HL-60 (cell line): ENCODE measurements around the gene CRLF3.
"Not testable (repeated sequence)": the region's sequence is repeated elsewhere in the genome, so short reads cannot be mapped to it uniquely, and the experiment has no call there.

Experiments
- DNase-seq, 2 experiments: peaks; one replicate each; pipeline ENCODE4 v3.0.0-alpha.2; 2010 to 2020; ENCODE audit warnings: low read depth in 1 of 2, low spot score in 1 of 2
- H3K27ac ChIP-seq: fragments of 250-450 bp; sonication (Bioruptor Pico); replicated peaks from 2 replicates; pipeline ENCODE4 v1.5.1; 2020; ENCODE audit warnings: mild to moderate bottlenecking, moderate library complexity
- H3K27me3 ChIP-seq: fragments of 250-450 bp; sonication (Bioruptor Pico); 2 replicates; pipeline ENCODE4 v1.5.1; 2021; ENCODE audit warnings: mild to moderate bottlenecking, moderate library complexity; ENCODE audit not compliant: insufficient read depth, poor library complexity, severe bottlenecking
- H3K4me3 ChIP-seq: replicated peaks from 2 replicates; pipeline ENCODE4 v1.5.1; 2011; ENCODE audit warnings: mild to moderate bottlenecking, control low read depth, low read length; ENCODE audit not compliant: insufficient read depth
- GABPA ChIP-seq: IDR thresholded peaks from 2 replicates; pipeline ENCODE4 v1.6.1; 2012; ENCODE audit warnings: low read depth
- POLR2AphosphoS5 ChIP-seq: IDR thresholded peaks from 2 replicates; pipeline ENCODE4 v1.6.1; 2012; ENCODE audit warnings: low read depth
- SPI1 ChIP-seq: IDR thresholded peaks from 2 replicates; pipeline ENCODE4 v1.6.1; 2012; ENCODE audit warnings: low read depth, mild to moderate bottlenecking, borderline replicate concordance
- TF ChIP-seq, protein P1 (sequence below): IDR thresholded peaks from 2 replicates; pipeline ENCODE4 v1.6.1; 2012; ENCODE audit warnings: low read depth; ENCODE audit not compliant: insufficient replicate concordance
- TF ChIP-seq, protein P2 (sequence below): IDR thresholded peaks from one replicate; pipeline ENCODE4 v1.5.1; 2011; ENCODE audit warnings: low read length, control low read depth, inconsistent platforms; ENCODE audit not compliant: insufficient read depth

CRLF3 gene

GRCh38 chr17:30782206-30782605 lies 42.3 kb downstream of the CRLF3 start:
- TF ChIP-seq GABPA: no peak
- TF ChIP-seq, protein P1, sequence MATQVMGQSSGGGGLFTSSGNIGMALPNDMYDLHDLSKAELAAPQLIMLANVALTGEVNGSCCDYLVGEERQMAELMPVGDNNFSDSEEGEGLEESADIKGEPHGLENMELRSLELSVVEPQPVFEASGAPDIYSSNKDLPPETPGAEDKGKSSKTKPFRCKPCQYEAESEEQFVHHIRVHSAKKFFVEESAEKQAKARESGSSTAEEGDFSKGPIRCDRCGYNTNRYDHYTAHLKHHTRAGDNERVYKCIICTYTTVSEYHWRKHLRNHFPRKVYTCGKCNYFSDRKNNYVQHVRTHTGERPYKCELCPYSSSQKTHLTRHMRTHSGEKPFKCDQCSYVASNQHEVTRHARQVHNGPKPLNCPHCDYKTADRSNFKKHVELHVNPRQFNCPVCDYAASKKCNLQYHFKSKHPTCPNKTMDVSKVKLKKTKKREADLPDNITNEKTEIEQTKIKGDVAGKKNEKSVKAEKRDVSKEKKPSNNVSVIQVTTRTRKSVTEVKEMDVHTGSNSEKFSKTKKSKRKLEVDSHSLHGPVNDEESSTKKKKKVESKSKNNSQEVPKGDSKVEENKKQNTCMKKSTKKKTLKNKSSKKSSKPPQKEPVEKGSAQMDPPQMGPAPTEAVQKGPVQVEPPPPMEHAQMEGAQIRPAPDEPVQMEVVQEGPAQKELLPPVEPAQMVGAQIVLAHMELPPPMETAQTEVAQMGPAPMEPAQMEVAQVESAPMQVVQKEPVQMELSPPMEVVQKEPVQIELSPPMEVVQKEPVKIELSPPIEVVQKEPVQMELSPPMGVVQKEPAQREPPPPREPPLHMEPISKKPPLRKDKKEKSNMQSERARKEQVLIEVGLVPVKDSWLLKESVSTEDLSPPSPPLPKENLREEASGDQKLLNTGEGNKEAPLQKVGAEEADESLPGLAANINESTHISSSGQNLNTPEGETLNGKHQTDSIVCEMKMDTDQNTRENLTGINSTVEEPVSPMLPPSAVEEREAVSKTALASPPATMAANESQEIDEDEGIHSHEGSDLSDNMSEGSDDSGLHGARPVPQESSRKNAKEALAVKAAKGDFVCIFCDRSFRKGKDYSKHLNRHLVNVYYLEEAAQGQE: no peak
- TF ChIP-seq SPI1: no peak
- TF ChIP-seq POLR2AphosphoS5: no peak
- TF ChIP-seq, protein P2, sequence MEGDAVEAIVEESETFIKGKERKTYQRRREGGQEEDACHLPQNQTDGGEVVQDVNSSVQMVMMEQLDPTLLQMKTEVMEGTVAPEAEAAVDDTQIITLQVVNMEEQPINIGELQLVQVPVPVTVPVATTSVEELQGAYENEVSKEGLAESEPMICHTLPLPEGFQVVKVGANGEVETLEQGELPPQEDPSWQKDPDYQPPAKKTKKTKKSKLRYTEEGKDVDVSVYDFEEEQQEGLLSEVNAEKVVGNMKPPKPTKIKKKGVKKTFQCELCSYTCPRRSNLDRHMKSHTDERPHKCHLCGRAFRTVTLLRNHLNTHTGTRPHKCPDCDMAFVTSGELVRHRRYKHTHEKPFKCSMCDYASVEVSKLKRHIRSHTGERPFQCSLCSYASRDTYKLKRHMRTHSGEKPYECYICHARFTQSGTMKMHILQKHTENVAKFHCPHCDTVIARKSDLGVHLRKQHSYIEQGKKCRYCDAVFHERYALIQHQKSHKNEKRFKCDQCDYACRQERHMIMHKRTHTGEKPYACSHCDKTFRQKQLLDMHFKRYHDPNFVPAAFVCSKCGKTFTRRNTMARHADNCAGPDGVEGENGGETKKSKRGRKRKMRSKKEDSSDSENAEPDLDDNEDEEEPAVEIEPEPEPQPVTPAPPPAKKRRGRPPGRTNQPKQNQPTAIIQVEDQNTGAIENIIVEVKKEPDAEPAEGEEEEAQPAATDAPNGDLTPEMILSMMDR: no peak
- DNase-seq: no peak
- Histone ChIP-seq H3K27me3 (no peaks in the 10 kb centered on the region), H3K4me3 (no peak overlapping the region), H3K27ac (no peak overlapping the region)

GRCh38 chr17:30780343-30780742 lies 44.1 kb downstream of the CRLF3 start:
- no peak for TF ChIP-seq POLR2AphosphoS5
- TF ChIP-seq, protein P2: no peak
- no peak for TF ChIP-seq GABPA
- TF ChIP-seq SPI1: no peak
- TF ChIP-seq, protein P1: no peak
- H3K27me3 ChIP-seq: no peaks in the 10 kb centered on the region
- no peak overlapping the region for H3K27ac ChIP-seq
- H3K4me3 ChIP-seq: no peak overlapping the region
- no peak for DNase-seq

DNA sequence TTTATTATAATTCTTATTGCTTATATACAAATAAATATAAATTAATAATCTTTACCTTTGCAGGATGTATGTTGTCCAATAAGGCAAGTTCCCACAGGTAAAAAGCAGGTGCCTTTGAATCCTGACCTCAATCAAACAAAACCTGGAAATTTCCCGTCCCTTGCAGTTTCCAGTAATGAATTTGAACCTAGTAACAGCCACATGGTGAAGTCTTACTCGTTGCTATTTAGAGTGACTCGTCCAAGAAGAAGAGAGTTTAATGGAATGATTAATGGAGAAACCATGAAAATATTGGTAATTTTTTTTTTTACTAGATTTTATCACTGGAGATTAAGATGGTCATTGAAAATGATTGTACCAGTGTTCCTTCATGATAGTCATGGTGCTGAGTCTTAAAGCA lies 55.7 kb downstream of the CRLF3 start:
- H3K27ac ChIP-seq, H3K27me3 ChIP-seq, DNase-seq, H3K4me3 ChIP-seq: not testable (repeated sequence)

DNA sequence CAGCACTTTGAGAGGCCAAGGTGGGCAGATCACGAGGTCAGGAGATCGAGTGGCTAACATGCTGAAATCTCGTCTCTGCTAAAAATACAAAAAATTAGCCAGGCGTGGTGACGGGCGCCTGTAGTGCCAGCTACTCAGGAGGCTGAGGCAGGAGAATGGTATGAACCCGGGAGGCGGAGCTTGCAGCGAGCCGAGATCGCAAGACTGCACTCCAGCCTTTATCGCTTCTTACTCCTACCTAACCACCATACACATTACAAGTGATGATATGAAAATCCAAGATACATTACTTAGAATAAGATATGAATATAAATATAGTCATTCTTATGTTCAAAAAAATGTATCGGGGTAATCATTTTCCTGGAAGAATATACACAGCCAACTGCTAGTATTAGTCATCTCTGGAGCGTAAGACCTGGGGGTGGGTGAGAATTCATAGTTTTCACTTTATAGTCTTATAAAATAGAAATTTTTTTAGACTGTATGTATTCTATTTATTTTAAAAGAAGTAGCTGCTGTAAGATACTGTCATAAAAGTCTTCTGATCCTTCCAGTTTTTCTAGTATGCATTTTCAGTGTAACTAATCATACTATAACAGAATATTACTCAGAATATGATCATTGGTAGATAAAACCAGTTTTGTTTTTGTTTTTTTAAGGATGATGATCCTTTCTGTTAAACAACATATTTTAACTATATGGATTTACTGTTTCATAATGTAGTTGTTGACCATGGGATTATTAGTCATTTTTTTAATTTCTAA lies 56.7 kb downstream of the CRLF3 start:
- H3K27ac ChIP-seq, DNase-seq: not testable (repeated sequence)

DNA sequence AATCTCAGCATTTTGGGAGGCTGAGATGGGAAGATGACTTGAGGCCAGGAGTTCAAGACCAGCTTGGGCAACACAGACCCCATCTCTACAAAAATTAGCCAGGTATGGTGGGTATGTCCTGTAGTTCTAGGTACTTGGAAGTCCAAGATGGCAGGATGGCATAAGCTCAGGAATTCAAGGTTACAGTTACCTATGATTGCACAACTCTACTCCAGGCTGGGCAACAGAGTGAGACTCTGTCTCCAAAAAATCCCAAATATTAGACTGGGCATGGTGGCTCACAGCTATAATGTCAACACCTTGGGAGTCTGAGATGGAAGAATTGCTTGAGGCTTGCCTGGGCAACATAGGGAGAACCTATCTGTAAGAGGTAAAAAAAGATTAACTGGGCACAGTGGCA lies 63.4 kb downstream of the CRLF3 start:
- no peak for DNase-seq
- Histone ChIP-seq H3K4me3 (no peak overlapping the region), H3K27me3 (no peaks in the 10 kb centered on the region), H3K27ac (no peak overlapping the region)
- no peak for TF ChIP-seq SPI1

More for the DNA sequence above, 56.7 kb downstream of the CRLF3 start:
- H3K4me3 ChIP-seq, H3K27me3 ChIP-seq: not testable (repeated sequence)

DNA sequence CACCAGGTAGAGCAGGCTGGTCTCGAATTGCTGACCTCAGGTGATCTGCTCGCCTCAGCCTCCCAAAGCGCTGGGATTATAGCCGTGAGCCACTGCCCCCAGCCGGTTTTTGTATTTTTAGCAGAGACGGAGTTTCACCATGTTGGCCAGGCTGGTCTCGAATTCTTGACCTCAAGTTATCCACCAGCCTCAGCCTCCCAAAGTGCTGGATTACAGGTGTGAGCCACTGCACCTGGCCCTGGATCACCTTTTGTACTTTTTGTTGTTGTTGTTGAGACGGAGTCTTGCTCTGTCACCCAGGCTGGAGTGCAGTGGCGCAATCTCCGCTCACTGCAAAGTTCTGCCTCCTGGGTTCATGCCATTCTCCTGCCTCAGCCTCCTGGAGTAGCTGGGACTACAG lies 71.2 kb downstream of the CRLF3 start:
- H3K4me3 ChIP-seq, H3K27ac ChIP-seq, H3K27me3 ChIP-seq, DNase-seq: not testable (repeated sequence)

DNA sequence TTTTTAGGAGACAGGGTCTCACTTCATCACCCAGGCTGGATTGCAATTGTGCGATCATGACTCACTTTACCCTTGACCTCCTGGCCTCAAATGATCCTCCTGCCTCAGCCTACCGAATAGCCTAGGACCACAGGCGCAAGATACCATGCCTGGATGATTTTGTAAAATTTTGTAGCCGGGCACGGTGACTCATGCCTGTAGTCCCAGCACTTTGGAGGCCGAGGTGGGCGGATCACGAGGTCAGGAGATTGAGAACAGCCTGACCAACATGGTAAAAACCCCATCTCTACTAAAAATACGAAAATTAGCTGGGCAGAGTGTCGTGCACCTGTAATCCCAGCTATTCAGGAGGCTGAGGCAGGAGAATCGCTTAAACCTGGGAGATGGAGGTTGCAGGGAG lies 73.5 kb downstream of the CRLF3 start:
- not testable (repeated sequence) for DNase-seq, H3K27me3 ChIP-seq, H3K27ac ChIP-seq, H3K4me3 ChIP-seq

DNA sequence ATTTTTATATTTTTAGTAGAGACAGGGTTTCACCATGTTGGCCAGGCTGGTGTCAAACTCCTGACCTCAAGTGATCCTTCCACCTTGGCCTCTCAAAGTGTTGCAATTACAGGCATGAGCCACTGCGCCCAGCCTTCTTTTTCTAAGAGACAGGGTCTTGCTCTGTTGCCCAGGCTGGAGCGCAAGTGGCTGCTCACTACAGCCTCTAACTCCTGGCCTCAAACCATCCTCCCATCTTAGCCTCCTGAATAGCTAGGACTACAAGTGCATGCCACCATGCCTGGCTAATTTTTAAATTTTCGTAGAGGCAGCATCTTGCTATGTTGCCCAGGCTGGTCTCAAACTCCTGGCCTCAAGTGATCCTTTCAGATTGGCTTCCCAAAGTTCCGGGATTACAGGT lies 76.9 kb downstream of the CRLF3 start:
- not testable (repeated sequence) for DNase-seq, H3K27ac ChIP-seq, H3K27me3 ChIP-seq, H3K4me3 ChIP-seq

DNA sequence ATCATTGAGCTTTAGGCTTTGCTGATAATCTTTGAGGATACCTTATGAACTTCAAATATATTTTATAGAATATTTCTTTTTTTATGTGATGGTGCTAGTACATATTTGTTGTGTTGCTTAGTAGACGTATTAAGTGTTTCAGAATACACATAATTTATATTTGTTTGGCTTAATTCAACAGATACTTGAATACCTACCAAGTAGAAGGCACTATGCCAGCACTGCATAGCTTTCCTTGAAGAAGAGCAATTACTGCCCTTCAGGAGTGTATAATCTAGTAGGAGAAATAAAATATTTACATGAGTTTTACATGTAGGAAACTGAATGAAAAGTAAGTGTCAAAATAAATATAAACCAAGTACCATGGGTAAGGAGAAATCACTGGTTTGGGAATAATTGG lies 81.8 kb downstream of the CRLF3 start:
- H3K4me3 ChIP-seq, H3K27ac ChIP-seq, DNase-seq, H3K27me3 ChIP-seq: not testable (repeated sequence)
